Keratinocyte (primary cell): ENCODE measurements around the gene CHIT1. TPM values are rescaled to one million over a fixed set of nuclear protein-coding genes. Genes with fewer than 3 reads are reported as not detected.

Experiments
- DNase-seq: peaks from one replicate; pipeline ENCODE4 v3.0.0-alpha.2; 2011; ENCODE audit warnings: low read depth, missing footprints, low spot score
- FAIRE-seq: peaks from 2 replicates; lab custom pipeline; 2011; peaks lifted over from hg19 to GRCh38; lab: Jason Lieb, UNC
- H2AFZ ChIP-seq: 2 replicates; pipeline ENCODE4 v1.6.0; 2012; ENCODE audit warnings: low read length, control low read depth, inconsistent platforms; ENCODE audit not compliant: control insufficient read depth
- H3K27ac ChIP-seq: 2 replicates; pipeline ENCODE4 v1.5.1; 2011; ENCODE audit warnings: low read length; ENCODE audit not compliant: control insufficient read depth, insufficient read depth
- H3K27me3 ChIP-seq: 3 replicates; pipeline ENCODE4 v1.6.0; 2011; ENCODE audit warnings: low read length; ENCODE audit not compliant: control insufficient read depth, insufficient read depth; ENCODE audit errors: extremely low read depth
- H3K36me3 ChIP-seq, 2 experiments: 2 replicates in 1 of 2; 3 replicates in 1 of 2; pipeline ENCODE4 v1.5.1; 2011; ENCODE audit warnings: low read length in 2 of 2, mild to moderate bottlenecking in 1 of 2; ENCODE audit not compliant: control insufficient read depth in 2 of 2, insufficient read depth in 2 of 2; ENCODE audit errors: extremely low read depth in 1 of 2
- H3K4me1 ChIP-seq: 3 replicates; pipeline ENCODE4 v1.5.1; 2011; ENCODE audit warnings: low read length; ENCODE audit not compliant: control insufficient read depth, insufficient read depth; ENCODE audit errors: extremely low read depth
- H3K4me2 ChIP-seq: 3 replicates; pipeline ENCODE4 v1.6.0; 2011; ENCODE audit warnings: low read depth, low read length; ENCODE audit not compliant: control insufficient read depth, insufficient read depth; ENCODE audit errors: extremely low read depth
- H3K4me3 ChIP-seq, 3 experiments: fragments of 200-600 bp in 1 of 3; sonication (generic) in 1 of 3; 2 replicates in 2 of 3; 3 replicates in 1 of 3; pipeline ENCODE4 v1.5.1; 2011 to 2016; ENCODE audit warnings: low read length in 3 of 3, mild to moderate bottlenecking in 3 of 3, control low read depth in 2 of 3, inconsistent platforms in 1 of 3, low read depth in 1 of 3, mixed read lengths in 1 of 3, mixed run types in 1 of 3, moderate library complexity in 1 of 3; ENCODE audit not compliant: control insufficient read depth in 2 of 3, insufficient read depth in 2 of 3; ENCODE audit errors: extremely low read depth in 1 of 3
- H3K79me2 ChIP-seq: 2 replicates; pipeline ENCODE4 v1.6.0; 2012; ENCODE audit warnings: low read length; ENCODE audit not compliant: control insufficient read depth, insufficient read depth
- H3K9ac ChIP-seq: 3 replicates; pipeline ENCODE4 v1.6.0; 2011; ENCODE audit warnings: low read length; ENCODE audit not compliant: control insufficient read depth, insufficient read depth; ENCODE audit errors: extremely low read depth
- H3K9me1 ChIP-seq: 3 replicates; pipeline ENCODE4 v1.6.0; 2011; ENCODE audit warnings: low read length; ENCODE audit not compliant: control insufficient read depth, insufficient read depth; ENCODE audit errors: extremely low read depth
- H3K9me3 ChIP-seq: 2 replicates; pipeline ENCODE4 v1.5.1; 2012; ENCODE audit warnings: low read depth, low read length; ENCODE audit not compliant: control insufficient read depth
- H4K20me1 ChIP-seq: 3 replicates; pipeline ENCODE4 v1.6.0; 2011; ENCODE audit warnings: low read length; ENCODE audit not compliant: control insufficient read depth, insufficient read depth; ENCODE audit errors: extremely low read depth
- EZH2 ChIP-seq: IDR thresholded peaks from one replicate; pipeline ENCODE4 v1.6.1; 2012; ENCODE audit warnings: inconsistent platforms, mild to moderate bottlenecking, low read length, moderate library complexity
- dilution Hi-C: fragments of 300-500 bp; cut with MboI; formaldehyde crosslinking; loops from one replicate; pipeline ENCODE4 v1.7.0; 2020; ENCODE audit warnings: low sequenced_read_pairs; ENCODE audit not compliant: extremely low pct_ligation_motif_present
- polyA plus RNA-seq, 5 experiments: library from polyadenylated mRNA; depleted of rRNA in 3 of 5; stranded (reverse) in 3 of 5; stranded (forward) in 1 of 5; unstranded in 1 of 5; fragments of >200 nt; gene quantifications; 1 replicate in 1 of 5; 2 replicates in 3 of 5; 3 replicates in 1 of 5; pipeline versions ENCODE4 v1.2.1 to v1.2.3, GENCODE V29; 2011 to 2012; ENCODE audit warnings: missing spikeins in 2 of 5, low read depth in 1 of 5, low replicate concordance in 1 of 5
- TF ChIP-seq, protein P1 (sequence below), 3 experiments: IDR thresholded peaks in 1 of 3; conservative IDR thresholded peaks in 1 of 3; optimal IDR thresholded peaks in 1 of 3; 2 replicates in 2 of 3; 3 replicates in 1 of 3; pipeline versions ENCODE3 to v1.5.1; 2011; ENCODE audit warnings: low read length in 3 of 3, mild to moderate bottlenecking in 3 of 3, moderate library complexity in 2 of 3, control low read depth in 1 of 3, inconsistent platforms in 1 of 3; ENCODE audit not compliant: insufficient read depth in 2 of 3; ENCODE audit errors: extremely low read depth in 1 of 3

Gene CHIT1
- polyA plus RNA-seq, 1 donor (not counting 4 experiments of a cell fraction or from before 2014, with no cell fraction given), result not detected

DNA sequence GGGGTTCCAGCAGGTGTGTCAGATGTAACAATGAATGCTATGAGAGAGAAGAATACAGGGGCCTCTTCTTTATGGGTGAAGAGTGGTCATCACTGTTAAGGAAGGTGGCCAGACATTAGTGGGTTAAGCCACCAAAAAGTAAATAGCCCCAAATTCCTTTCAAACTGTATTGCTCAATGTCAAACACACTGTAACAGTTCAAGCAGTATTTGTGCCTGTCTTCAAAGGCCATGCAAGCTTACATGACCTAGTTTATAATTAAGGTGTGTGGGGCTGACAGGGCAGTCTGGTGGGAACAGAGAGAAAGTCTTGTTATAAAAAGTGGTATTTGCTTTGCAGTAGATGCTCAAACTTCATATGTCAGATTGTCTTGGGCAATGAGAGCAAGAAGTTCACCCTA is 18.5 kb downstream of the CHIT1 start:
- TF ChIP-seq, protein P1, sequence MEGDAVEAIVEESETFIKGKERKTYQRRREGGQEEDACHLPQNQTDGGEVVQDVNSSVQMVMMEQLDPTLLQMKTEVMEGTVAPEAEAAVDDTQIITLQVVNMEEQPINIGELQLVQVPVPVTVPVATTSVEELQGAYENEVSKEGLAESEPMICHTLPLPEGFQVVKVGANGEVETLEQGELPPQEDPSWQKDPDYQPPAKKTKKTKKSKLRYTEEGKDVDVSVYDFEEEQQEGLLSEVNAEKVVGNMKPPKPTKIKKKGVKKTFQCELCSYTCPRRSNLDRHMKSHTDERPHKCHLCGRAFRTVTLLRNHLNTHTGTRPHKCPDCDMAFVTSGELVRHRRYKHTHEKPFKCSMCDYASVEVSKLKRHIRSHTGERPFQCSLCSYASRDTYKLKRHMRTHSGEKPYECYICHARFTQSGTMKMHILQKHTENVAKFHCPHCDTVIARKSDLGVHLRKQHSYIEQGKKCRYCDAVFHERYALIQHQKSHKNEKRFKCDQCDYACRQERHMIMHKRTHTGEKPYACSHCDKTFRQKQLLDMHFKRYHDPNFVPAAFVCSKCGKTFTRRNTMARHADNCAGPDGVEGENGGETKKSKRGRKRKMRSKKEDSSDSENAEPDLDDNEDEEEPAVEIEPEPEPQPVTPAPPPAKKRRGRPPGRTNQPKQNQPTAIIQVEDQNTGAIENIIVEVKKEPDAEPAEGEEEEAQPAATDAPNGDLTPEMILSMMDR (optimal IDR thresholded peaks at IDR 0.05 in 1 of 3, IDR thresholded peaks at IDR 0.05 in 1 of 3, conservative IDR thresholded peaks at IDR 0.05 in 1 of 3; ENCODE audit: extremely low read depth in 1 of 3, insufficient read depth in 2 of 3, low read length in 3 of 3), result no peak
- TF ChIP-seq EZH2, result no peak
- no peak overlapping the region for H3K4me2 ChIP-seq
- H3K9me3 ChIP-seq, result no peaks in the 10 kb centered on the region
- no peak for FAIRE-seq
- no peaks in the 10 kb centered on the region for H3K27me3 ChIP-seq
- H3K36me3 ChIP-seq, result no peaks in the 10 kb centered on the region
- no peak overlapping the region for H3K27ac ChIP-seq
- H3K79me2 ChIP-seq, result no peaks in the 10 kb centered on the region
- no peaks in the 10 kb centered on the region for H4K20me1 ChIP-seq
- H2AFZ ChIP-seq, result no peak overlapping the region
- H3K9ac ChIP-seq, result no peak overlapping the region
- no peaks in the 10 kb centered on the region for H3K9me1 ChIP-seq
- no peak for DNase-seq
- dilution Hi-C loops, result no loop called here
- H3K4me1 ChIP-seq, result no peaks in the 10 kb centered on the region
- no peak overlapping the region for H3K4me3 ChIP-seq

DNA sequence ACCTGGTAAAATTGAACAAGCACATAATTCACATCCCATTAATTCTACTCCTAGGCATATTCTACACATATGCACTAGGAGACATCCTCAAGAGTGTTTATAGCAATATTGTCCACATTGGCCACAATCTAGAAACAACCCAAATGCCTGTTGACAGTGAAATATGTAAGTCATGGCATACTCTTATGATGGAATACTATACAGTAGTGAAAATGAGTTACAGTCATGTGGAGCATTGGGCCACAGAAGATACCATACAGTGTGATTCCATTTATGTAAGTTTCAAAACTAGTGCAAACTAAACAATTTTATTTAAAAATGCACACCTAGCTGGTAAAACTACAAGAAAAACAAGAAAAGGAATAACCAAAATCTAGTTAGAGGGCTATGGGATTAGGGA is 19.1 kb downstream of the CHIT1 start:
- Histone ChIP-seq H3K27me3 (no peaks in the 10 kb centered on the region), H3K4me1 (no peaks in the 10 kb centered on the region), H3K4me3 (no peak overlapping the region), H3K4me2 (no peak overlapping the region), H3K9me1 (no peaks in the 10 kb centered on the region), H3K27ac (no peak overlapping the region), H3K9me3 (no peaks in the 10 kb centered on the region), H3K9ac (no peak overlapping the region), H3K36me3 (no peaks in the 10 kb centered on the region), H4K20me1 (no peaks in the 10 kb centered on the region), H3K79me2 (no peaks in the 10 kb centered on the region), H2AFZ (no peak overlapping the region)
- TF ChIP-seq EZH2, result no peak
- TF ChIP-seq, protein P1 (optimal IDR thresholded peaks at IDR 0.05 in 1 of 3, IDR thresholded peaks at IDR 0.05 in 1 of 3, conservative IDR thresholded peaks at IDR 0.05 in 1 of 3; ENCODE audit: extremely low read depth in 1 of 3, insufficient read depth in 2 of 3, low read length in 3 of 3), result no peak
- dilution Hi-C loops, result no loop called here
- DNase-seq (no peak), FAIRE-seq (no peak)
